Panc1 (cell line): ENCODE results near the gene PAX9. TPM values are rescaled to one million over a fixed set of nuclear protein-coding genes. Genes with fewer than 3 reads are reported as not detected.

Experiments used
- ATAC-seq: fragments of 200-7000 bp; cut with Tn5 transposase; 2 replicates; pipeline ENCODE4 v1.9.1; 2020; ENCODE audit warnings: mild to moderate bottlenecking, moderate library complexity
- BruUV-seq: library from RNA; stranded (reverse); fragments of 400-500 nt; replicated peaks from 2 replicates; lab custom pipeline; 2021; lab: Mats Ljungman, UMichigan
- CTCF ChIA-PET: fragments of 300-600 bp; sonication (Branson Sonifier 250); formaldehyde crosslinking; loops from one replicate; lab custom pipeline; 2022; ENCODE audit warnings: antibody characterized with exemption; lab: Charles Lee
- POLR2A ChIA-PET: fragments of 300-600 bp; sonication (Branson Sonifier 250); formaldehyde crosslinking; loops from one replicate; lab custom pipeline; 2022; ENCODE audit warnings: antibody characterized with exemption; lab: Charles Lee
- DNase-seq: peaks from one replicate; pipeline ENCODE4 v3.0.0-alpha.2; 2010; ENCODE audit warnings: low read depth, low spot score
- H3K27ac ChIP-seq: 2 replicates; pipeline ENCODE4 v1.5.1; 2011; ENCODE audit warnings: mild to moderate bottlenecking, low read length, inconsistent platforms
- H3K27me3 ChIP-seq: fragments of 200-500 bp; sonication (Bioruptor generic); 2 replicates; pipeline ENCODE4 v1.6.0; 2014; ENCODE audit warnings: low read length, inconsistent platforms; ENCODE audit not compliant: control insufficient read depth, insufficient read depth
- H3K36me3 ChIP-seq: fragments of 200-500 bp; sonication (Bioruptor generic); 2 replicates; pipeline ENCODE4 v1.5.1; 2014; ENCODE audit warnings: inconsistent platforms, mild to moderate bottlenecking, low read length, moderate library complexity; ENCODE audit not compliant: control insufficient read depth, insufficient read depth
- H3K4me1 ChIP-seq: 2 replicates; pipeline ENCODE4 v1.5.1; 2011; ENCODE audit warnings: inconsistent platforms, mild to moderate bottlenecking, low read length, moderate library complexity; ENCODE audit not compliant: control insufficient read depth, insufficient read depth
- H3K4me3 ChIP-seq, 2 experiments: 2 replicates each; pipeline ENCODE4 v1.5.1; 2011 to 2012; ENCODE audit warnings: low read depth in 2 of 2, low read length in 2 of 2, mild to moderate bottlenecking in 2 of 2, inconsistent platforms in 1 of 2, moderate library complexity in 1 of 2
- H3K9me3 ChIP-seq: fragments of 200-500 bp; sonication (Bioruptor generic); 2 replicates; pipeline ENCODE4 v1.5.1; 2014; ENCODE audit warnings: low read depth, mild to moderate bottlenecking, inconsistent platforms, low read length, moderate library complexity; ENCODE audit not compliant: control insufficient read depth, insufficient read depth
- CTCF ChIP-seq: fragments of 450-650 bp; IDR thresholded peaks from 2 replicates; pipeline ENCODE4 v1.5.1; 2017; ENCODE audit warnings: mild to moderate bottlenecking
- POLR2AphosphoS5 ChIP-seq: IDR thresholded peaks from 2 replicates; pipeline ENCODE4 v1.6.1; 2012; ENCODE audit warnings: mild to moderate bottlenecking, low read depth, low read length, moderate library complexity
- REST ChIP-seq, 2 experiments: IDR thresholded peaks; 2 replicates each; pipeline ENCODE4 v1.6.1; 2011 to 2012; ENCODE audit warnings: low read depth in 2 of 2, control low read depth in 1 of 2, low read length in 1 of 2, mild to moderate bottlenecking in 1 of 2, moderate library complexity in 1 of 2; ENCODE audit not compliant: insufficient read depth in 1 of 2
- SIN3A ChIP-seq: IDR thresholded peaks from 2 replicates; pipeline ENCODE4 v1.6.1; 2012; ENCODE audit warnings: low read depth, mild to moderate bottlenecking, low read length, moderate library complexity, borderline replicate concordance; ENCODE audit not compliant: insufficient read depth
- TCF7L2 ChIP-seq: IDR thresholded peaks from 2 replicates; pipeline ENCODE4 v1.6.1; 2011; ENCODE audit warnings: mild to moderate bottlenecking, low read depth, low read length, inconsistent platforms
- in situ Hi-C: cut with HindIII; loops from 2 replicates; pipeline ENCODE4 v1.10.0; 2016; ENCODE audit warnings: low sequenced_read_pairs, low pct_unique_long_range_greater_than_20kb
- intact Hi-C: fragments of 100-400 bp; cut with micrococcal nuclease; formaldehyde crosslinking; loops from one replicate; pipeline ENCODE4 v1.10.0; 2022; ENCODE audit not compliant: unreplicated experiment
- total RNA-seq: library from RNA; stranded (reverse); gene quantifications from one replicate; pipeline ENCODE4 v1.2.1, GENCODE V29; 2021; ENCODE audit not compliant: unreplicated experiment

PAX9 gene
- total RNA-seq, 1 experiment from 2014 or later = 0.82 TPM

- POLR2A ChIA-PET = no interaction called here
- no peaks in the 10 kb centered on the region for H3K4me1 ChIP-seq
- in situ Hi-C loops (no loop called here), intact Hi-C loops (no loop called here)
- TF ChIP-seq REST (IDR thresholded peaks at IDR 0.05; ENCODE audit: insufficient read depth in 1 of 2, low read depth in 2 of 2, low read length in 1 of 2) = no peak
- TF ChIP-seq POLR2AphosphoS5 = no peak
- no peak for TF ChIP-seq TCF7L2
- no peak for TF ChIP-seq SIN3A
- TF ChIP-seq CTCF = no peak
- H3K27ac ChIP-seq = no peak overlapping the region
- BruUV-seq = no TSS peak
- CTCF ChIA-PET = no interaction called here
- no peaks in the 10 kb centered on the region for H3K9me3 ChIP-seq
- ATAC-seq = no peak
- H3K4me3 ChIP-seq = no peak overlapping the region
- no peaks in the 10 kb centered on the region for H3K27me3 ChIP-seq
- no peaks in the 10 kb centered on the region for H3K36me3 ChIP-seq
- no peak for DNase-seq
Observed at GRCh38 chr14:36625436-36625835, 36.2 kb upstream of the PAX9 start.

GRCh38 chr14:36626151-36626550 is 35.5 kb upstream of the PAX9 start:
- in situ Hi-C loops = no loop called here

More at GRCh38 chr14:36626151-36626550, 35.5 kb upstream of the PAX9 start:
- no TSS peak for BruUV-seq
- no peak overlapping the region for H3K4me3 ChIP-seq
- intact Hi-C loops = no loop called here
- DNase-seq = no peak
- H3K9me3 ChIP-seq = no peaks in the 10 kb centered on the region
- ChIA-PET CTCF (interaction anchor here (0.6 kb wide), 1 partner anchor 21 kb away, joined by 9 read pairs; no protein-coding TSS in a partner anchor), POLR2A (interaction anchor here (0.8 kb wide), 1 partner anchor 15 kb away, joined by 4 read pairs; no protein-coding TSS in a partner anchor)
- TF ChIP-seq POLR2AphosphoS5 (no peak), CTCF (no peak), REST (IDR thresholded peaks at IDR 0.05; ENCODE audit: insufficient read depth in 1 of 2, low read depth in 2 of 2, low read length in 1 of 2) (no peak), SIN3A (no peak)
- H3K4me1 ChIP-seq = no peaks in the 10 kb centered on the region
- no peaks in the 10 kb centered on the region for H3K36me3 ChIP-seq
- H3K27me3 ChIP-seq = no peaks in the 10 kb centered on the region
- H3K27ac ChIP-seq = no peak overlapping the region
- ATAC-seq = no peak
